Measurements from ENCODE around the gene ELANE. TPM values are rescaled to one million over a fixed set of nuclear protein-coding genes. Genes with fewer than 3 reads are reported as not detected.

ELANE gene
- total RNA-seq, 1 donor from 2014 or later = 0.52 TPM

GRCh38 chr19:870314-870713 is 18.2 kb downstream of the ELANE start:
- H3K9me3 ChIP-seq = no peaks in the 10 kb centered on the region
- no peaks in the 10 kb centered on the region for H3K27me3 ChIP-seq
- no peak overlapping the region for H3K4me3 ChIP-seq
- no peak for TF ChIP-seq CTCF (IDR thresholded peaks at IDR 0.05)
- ATAC-seq (no peak), DNase-seq (no peak)
- peaks cover 16% of the 10 kb centered on the region for H3K36me3 ChIP-seq
- peak overlapping the region; percentile 60 for H3K27ac ChIP-seq
- intact Hi-C loops (cut with DNase I) = no loop called here
- peaks cover 16% of the 10 kb centered on the region for H3K4me1 ChIP-seq

- peak; percentile 81 for DNase-seq
- peak overlapping the region; percentile 60 for H3K27ac ChIP-seq
Observed at GRCh38 chr19:870963-871401, 18.9 kb downstream of the ELANE start.

GRCh38 chr19:871446-872265 is 19.6 kb downstream of the ELANE start:
- intact Hi-C loops (cut with DNase I) = no loop called here
- DNase-seq (no peak), ATAC-seq (no peak)
- Histone ChIP-seq H3K4me1 (peaks cover 16% of the 10 kb centered on the region), H3K4me3 (peak overlapping the region; percentile 34), H3K27ac (peak overlapping the region; percentile 86), H3K36me3 (peaks cover 27% of the 10 kb centered on the region), H3K9me3 (no peaks in the 10 kb centered on the region), H3K27me3 (no peaks in the 10 kb centered on the region)
- TF ChIP-seq CTCF (IDR thresholded peaks at IDR 0.05) = no peak

More at GRCh38 chr19:870963-871401, 18.9 kb downstream of the ELANE start:
- H3K4me3 ChIP-seq = no peak overlapping the region
- no peaks in the 10 kb centered on the region for H3K27me3 ChIP-seq
- intact Hi-C loops (cut with DNase I) = no loop called here
- no peaks in the 10 kb centered on the region for H3K9me3 ChIP-seq
- peak; percentile 0 for ATAC-seq
- no peak for TF ChIP-seq CTCF (IDR thresholded peaks at IDR 0.05)
- H3K36me3 ChIP-seq = peaks cover 23% of the 10 kb centered on the region
- H3K4me1 ChIP-seq = peaks cover 16% of the 10 kb centered on the region

- peak overlapping the region; percentile 86 for H3K27ac ChIP-seq
- H3K9me3 ChIP-seq = no peaks in the 10 kb centered on the region
- TF ChIP-seq CTCF (IDR thresholded peaks at IDR 0.05) = no peak
- intact Hi-C loops (cut with DNase I) = no loop called here
- H3K27me3 ChIP-seq = no peaks in the 10 kb centered on the region
- H3K4me3 ChIP-seq = peak overlapping the region; percentile 34
- H3K4me1 ChIP-seq = peaks cover 16% of the 10 kb centered on the region
- DNase-seq (peak; percentile 87), ATAC-seq (peak; percentile 82)
- peaks cover 31% of the 10 kb centered on the region for H3K36me3 ChIP-seq
Observed at GRCh38 chr19:872266-872951, 20.3 kb downstream of the ELANE start.

- Histone ChIP-seq H3K36me3 (peaks cover 27% of the 10 kb centered on the region), H3K4me3 (no peak overlapping the region), H3K4me1 (peaks cover 16% of the 10 kb centered on the region), H3K9me3 (no peaks in the 10 kb centered on the region), H3K27ac (no peak overlapping the region), H3K27me3 (no peaks in the 10 kb centered on the region)
- peak; percentile 81 for DNase-seq
- ATAC-seq = peak; percentile 72
- intact Hi-C loops (cut with DNase I) = no loop called here
- no peak for TF ChIP-seq CTCF (IDR thresholded peaks at IDR 0.05)
Observed at GRCh38 chr19:873084-873483, 21.0 kb downstream of the ELANE start.

Measured in upper lobe of right lung (tissue), 1 donor.